Transverse colon (tissue), 4 donors: Measurements from ENCODE around the gene MAP1LC3B. TPM values are rescaled to one million over a fixed set of nuclear protein-coding genes. Genes with fewer than 3 reads are reported as not detected.

Experiments used
- DNase-seq: peaks from one replicate; pipeline ENCODE4 v3.0.0-alpha.2; 2019
- H3K27ac ChIP-seq, 4 donors: fragments of 200-600 bp; sonication (generic); 2 replicates each; pipeline ENCODE4 v1.5.1; 2016 to 2018; ENCODE audit warnings: inconsistent platforms in 4 of 4
- H3K27me3 ChIP-seq: fragments of 200-600 bp; sonication (generic); 2 replicates; pipeline ENCODE4 v1.5.1; 2017; ENCODE audit warnings: inconsistent platforms
- H3K36me3 ChIP-seq, 4 donors: fragments of 200-600 bp; sonication (generic); 2 replicates each; pipeline ENCODE4 v1.5.1; 2017 to 2019; ENCODE audit warnings: inconsistent platforms in 4 of 4
- H3K4me1 ChIP-seq, 4 donors: fragments of 200-600 bp; sonication (generic); 2 replicates each; pipeline ENCODE4 v1.5.1; 2017 to 2020; ENCODE audit warnings: inconsistent platforms in 4 of 4
- H3K4me3 ChIP-seq, 4 donors: fragments of 200-600 bp; sonication (generic); 1 replicate in 1 of 4; 2 replicates in 3 of 4; pipeline versions ENCODE4 v1.5.1 to v1.6.1; 2017 to 2019; ENCODE audit warnings: inconsistent platforms in 4 of 4
- H3K9me3 ChIP-seq, 2 donors: fragments of 200-600 bp; sonication (generic); 2 replicates each; pipeline ENCODE4 v1.5.1; 2017 to 2019; ENCODE audit warnings: inconsistent platforms in 2 of 2
- EP300 ChIP-seq: sonication (generic); formaldehyde crosslinking; IDR thresholded peaks from one replicate; pipeline ENCODE4 v1.6.1; 2017; ENCODE audit warnings: antibody characterized with exemption, low read depth
- POLR2A ChIP-seq: fragments of 450-650 bp; IDR thresholded peaks from one replicate; pipeline ENCODE4 v1.6.1; 2016; ENCODE audit warnings: antibody characterized with exemption, mild to moderate bottlenecking, moderate library complexity
- POLR2AphosphoS5 ChIP-seq, 3 donors: sonication (generic); formaldehyde crosslinking; IDR thresholded peaks; one replicate each; pipeline ENCODE4 v1.6.1; 2016; ENCODE audit warnings: antibody characterized with exemption in 3 of 3
- WGBS, 2 donors: methylation state at CpG; one replicate each; pipeline ENCODE4 v1.1.5; 2018; ENCODE audit warnings: low coverage in 1 of 2; 5-methylcytosine and 5-hydroxymethylcytosine counted together
- in situ Hi-C, 4 donors: fragments of 200-750 bp; cut with MboI; loops; one replicate each; pipeline versions ENCODE4 v1.15.0 to v1.15.1; 2017; ENCODE audit warnings: low sequenced_read_pairs in 3 of 4, low pct_ligation_motif_present in 1 of 4, low pct_unique_long_range_greater_than_20kb in 1 of 4
- intact Hi-C: fragments of 100-400 bp; cut with DNase I; formaldehyde crosslinking; loops from one replicate; pipeline ENCODE4 v1.15.1; 2023; ENCODE audit warnings: low total_unique reads
- total RNA-seq, 4 donors: library from RNA; depleted of rRNA; stranded (reverse); fragments of >200 nt; gene quantifications; one replicate each; pipeline ENCODE4 v1.1.0, GENCODE V29; 2016
- TF ChIP-seq, protein P1 (sequence below), 5 experiments: fragments of 200-600 bp in 3 of 5; fragments of 450-650 bp in 2 of 5; sonication (generic) in 3 of 5; IDR thresholded peaks; 1 replicate in 2 of 5; 2 replicates in 3 of 5; pipeline ENCODE4 v1.5.1; 2016 to 2017; ENCODE audit warnings: antibody characterized with exemption in 5 of 5, inconsistent platforms in 3 of 5, mild to moderate bottlenecking in 2 of 5, moderate library complexity in 1 of 5

The MAP1LC3B gene
- total RNA-seq, 4 donors from 2014 or later: 15.7 to 69.5 (median 39.9) TPM

DNA sequence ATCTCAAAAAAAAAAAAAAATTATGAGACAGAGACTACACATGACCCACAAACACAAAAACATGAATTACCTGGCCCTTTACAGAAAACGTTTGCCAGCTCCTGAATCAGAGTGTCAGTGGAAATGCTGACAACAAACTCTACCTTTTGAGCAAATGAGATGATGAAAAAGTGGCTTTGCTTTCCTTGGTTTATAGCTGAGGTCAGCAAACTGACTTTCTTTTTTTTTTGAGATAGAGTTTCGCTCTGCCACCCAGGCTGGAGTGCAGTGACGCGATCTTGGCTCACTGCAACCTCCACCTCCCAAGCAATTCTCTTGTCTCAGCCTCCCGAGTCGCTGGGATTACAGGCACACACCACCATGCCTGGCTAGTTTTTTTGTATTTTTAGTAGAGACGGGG is 54.3 kb downstream of the MAP1LC3B start:
- Histone ChIP-seq H3K4me3 (no peak overlapping the region), H3K4me1 (peaks cover 0 to 10% (median 0%) of the 10 kb centered on the region in 4 donors), H3K27ac (peak overlapping the region; percentile 59 to 83 (median 74)), H3K27me3 (no peaks in the 10 kb centered on the region), H3K36me3 (peaks cover 0 to 35% (median 0%) of the 10 kb centered on the region in 4 donors), H3K9me3 (no peaks in the 10 kb centered on the region)
- in situ Hi-C loops (no loop called here), intact Hi-C loops (no loop called here)
- DNase-seq: no peak
- TF ChIP-seq EP300 (no peak), POLR2A (no peak), POLR2AphosphoS5 (IDR thresholded peaks at IDR 0.05) (no peak)
- TF ChIP-seq, protein P1, sequence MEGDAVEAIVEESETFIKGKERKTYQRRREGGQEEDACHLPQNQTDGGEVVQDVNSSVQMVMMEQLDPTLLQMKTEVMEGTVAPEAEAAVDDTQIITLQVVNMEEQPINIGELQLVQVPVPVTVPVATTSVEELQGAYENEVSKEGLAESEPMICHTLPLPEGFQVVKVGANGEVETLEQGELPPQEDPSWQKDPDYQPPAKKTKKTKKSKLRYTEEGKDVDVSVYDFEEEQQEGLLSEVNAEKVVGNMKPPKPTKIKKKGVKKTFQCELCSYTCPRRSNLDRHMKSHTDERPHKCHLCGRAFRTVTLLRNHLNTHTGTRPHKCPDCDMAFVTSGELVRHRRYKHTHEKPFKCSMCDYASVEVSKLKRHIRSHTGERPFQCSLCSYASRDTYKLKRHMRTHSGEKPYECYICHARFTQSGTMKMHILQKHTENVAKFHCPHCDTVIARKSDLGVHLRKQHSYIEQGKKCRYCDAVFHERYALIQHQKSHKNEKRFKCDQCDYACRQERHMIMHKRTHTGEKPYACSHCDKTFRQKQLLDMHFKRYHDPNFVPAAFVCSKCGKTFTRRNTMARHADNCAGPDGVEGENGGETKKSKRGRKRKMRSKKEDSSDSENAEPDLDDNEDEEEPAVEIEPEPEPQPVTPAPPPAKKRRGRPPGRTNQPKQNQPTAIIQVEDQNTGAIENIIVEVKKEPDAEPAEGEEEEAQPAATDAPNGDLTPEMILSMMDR (IDR thresholded peaks at IDR 0.05): no peak
- WGBS, 2 donors: 87 to 92% methylated on average over 6 to 7 of the region's 7 CpGs

DNA sequence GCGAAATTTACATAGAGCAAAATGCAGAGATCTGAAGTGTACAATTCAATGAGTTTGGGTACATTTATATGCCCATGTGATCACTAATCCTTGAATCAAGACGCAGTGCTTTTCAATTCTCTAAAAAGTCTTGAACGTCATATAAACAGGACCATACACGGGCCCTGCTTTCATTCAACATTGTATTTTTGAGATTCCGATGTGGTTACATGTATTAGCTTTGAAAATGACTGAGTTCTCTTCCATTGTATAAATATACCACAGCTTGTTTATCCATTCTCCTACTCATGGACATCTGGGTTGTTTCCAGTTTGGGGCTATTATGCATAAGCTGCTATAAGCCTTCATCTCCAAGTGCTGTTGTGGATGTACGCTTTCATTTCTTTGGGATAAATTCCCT is 55.2 kb downstream of the MAP1LC3B start:
- H3K9me3 ChIP-seq: no peaks in the 10 kb centered on the region
- peak overlapping the region; percentile 59 to 83 (median 74) for H3K27ac ChIP-seq
- peaks cover 0 to 10% (median 0%) of the 10 kb centered on the region in 4 donors for H3K4me1 ChIP-seq
- in situ Hi-C loops (no loop called here), intact Hi-C loops (no loop called here)
- no peak for TF ChIP-seq EP300
- TF ChIP-seq POLR2A: no peak
- TF ChIP-seq, protein P1 (IDR thresholded peaks at IDR 0.05): no peak
- peak in 1 of 3 donors; percentile 51 for TF ChIP-seq POLR2AphosphoS5 (IDR thresholded peaks at IDR 0.05)
- H3K27me3 ChIP-seq: no peaks in the 10 kb centered on the region
- H3K4me3 ChIP-seq: no peak overlapping the region
- 66 to 73% methylated on average over 5 to 6 of the region's 6 CpGs for whole genome bisulfite sequencing, 2 donors
- no peak for DNase-seq
- peaks cover 0 to 35% (median 0%) of the 10 kb centered on the region in 4 donors for H3K36me3 ChIP-seq

DNA sequence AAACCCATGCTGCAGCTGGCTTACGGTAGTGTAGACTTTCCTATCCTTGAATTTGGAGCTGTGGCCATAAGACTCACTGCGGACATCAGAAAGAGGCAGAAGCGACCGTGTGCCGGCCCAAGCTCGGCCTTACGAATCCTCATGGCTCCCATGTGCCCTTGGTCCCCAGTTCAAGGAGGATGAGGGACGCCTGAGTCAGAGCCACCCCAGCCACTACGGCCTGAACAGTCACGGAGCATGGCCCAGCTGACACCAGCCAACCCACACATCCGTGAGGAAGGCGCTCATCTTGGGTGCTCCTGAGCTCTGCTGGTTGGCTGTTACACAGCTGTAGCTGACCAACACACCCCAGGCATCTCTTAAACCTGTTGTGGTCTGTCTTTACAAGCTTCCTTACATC is 56.7 kb downstream of the MAP1LC3B start:
- no peak for DNase-seq
- Histone ChIP-seq H3K4me1 (peaks cover 0 to 10% (median 0%) of the 10 kb centered on the region in 4 donors), H3K27me3 (no peaks in the 10 kb centered on the region), H3K27ac (no peak overlapping the region), H3K9me3 (no peaks in the 10 kb centered on the region), H3K4me3 (no peak overlapping the region), H3K36me3 (peaks cover 0 to 44% (median 2%) of the 10 kb centered on the region in 4 donors)
- in situ Hi-C loops: no loop called here
- TF ChIP-seq POLR2A (no peak), POLR2AphosphoS5 (IDR thresholded peaks at IDR 0.05) (no peak), EP300 (no peak)
- TF ChIP-seq, protein P1 (IDR thresholded peaks at IDR 0.05): no peak
- WGBS, 2 donors: 91 to 100% methylated on average over 1 to 12 of the region's 12 CpGs
- intact Hi-C loops: no loop called here

DNA sequence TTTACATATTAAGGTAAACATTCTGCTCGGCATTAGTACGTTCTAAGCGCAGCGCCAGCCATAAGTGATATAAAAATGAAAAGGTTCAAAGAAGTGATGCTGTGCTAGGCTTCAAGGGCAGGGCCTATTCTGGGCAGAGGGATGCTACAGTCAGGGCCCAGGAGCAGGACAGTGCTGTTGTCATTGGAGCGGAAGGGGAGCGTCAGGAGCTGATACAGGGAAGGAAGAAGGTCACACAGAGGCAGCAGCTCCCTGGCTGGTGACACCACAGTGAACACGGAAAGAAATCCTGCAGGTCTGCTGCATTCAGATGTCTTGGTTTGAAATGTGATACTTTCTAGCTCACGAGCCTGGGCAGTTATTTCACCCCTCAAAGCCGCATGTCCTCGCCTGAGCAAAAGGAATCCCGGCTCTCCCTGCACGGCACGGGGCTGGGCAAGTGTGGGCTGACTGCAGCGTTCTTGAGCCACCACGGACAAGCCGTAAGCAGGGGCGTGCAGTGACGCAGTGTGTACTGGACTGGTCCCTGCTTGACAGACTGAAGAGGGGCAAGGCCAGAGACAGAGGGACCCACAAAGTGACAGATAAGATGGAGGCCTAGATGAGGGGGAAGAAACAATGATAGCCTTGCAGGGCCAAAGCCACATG is 59.6 kb downstream of the MAP1LC3B start:
- Histone ChIP-seq H3K4me3 (no peak overlapping the region), H3K4me1 (peaks cover 0 to 21% (median 3%) of the 10 kb centered on the region in 4 donors), H3K27ac (no peak overlapping the region), H3K9me3 (no peaks in the 10 kb centered on the region), H3K27me3 (no peaks in the 10 kb centered on the region), H3K36me3 (peaks cover 0 to 32% (median 2%) of the 10 kb centered on the region in 4 donors)
- in situ Hi-C loops (no loop called here), intact Hi-C loops (no loop called here)
- 88 to 91% methylated on average over 16 to 18 of the region's 18 CpGs for WGBS, 2 donors
- no peak for DNase-seq
- TF ChIP-seq, protein P1 (IDR thresholded peaks at IDR 0.05): no peak
- no peak for TF ChIP-seq EP300
- TF ChIP-seq POLR2A: no peak
- no peak for TF ChIP-seq POLR2AphosphoS5 (IDR thresholded peaks at IDR 0.05)
